ENCODE measurements around the gene CNTRL. TPM values are rescaled to one million over a fixed set of nuclear protein-coding genes. Genes with fewer than 3 reads are reported as not detected.
"Not testable (repeated sequence)": the region's sequence is repeated elsewhere in the genome, so short reads cannot be mapped to it uniquely, and the experiment has no call there.

The CNTRL gene
- total RNA-seq, 1 donor from 2014 or later = 14.2 TPM

DNA sequence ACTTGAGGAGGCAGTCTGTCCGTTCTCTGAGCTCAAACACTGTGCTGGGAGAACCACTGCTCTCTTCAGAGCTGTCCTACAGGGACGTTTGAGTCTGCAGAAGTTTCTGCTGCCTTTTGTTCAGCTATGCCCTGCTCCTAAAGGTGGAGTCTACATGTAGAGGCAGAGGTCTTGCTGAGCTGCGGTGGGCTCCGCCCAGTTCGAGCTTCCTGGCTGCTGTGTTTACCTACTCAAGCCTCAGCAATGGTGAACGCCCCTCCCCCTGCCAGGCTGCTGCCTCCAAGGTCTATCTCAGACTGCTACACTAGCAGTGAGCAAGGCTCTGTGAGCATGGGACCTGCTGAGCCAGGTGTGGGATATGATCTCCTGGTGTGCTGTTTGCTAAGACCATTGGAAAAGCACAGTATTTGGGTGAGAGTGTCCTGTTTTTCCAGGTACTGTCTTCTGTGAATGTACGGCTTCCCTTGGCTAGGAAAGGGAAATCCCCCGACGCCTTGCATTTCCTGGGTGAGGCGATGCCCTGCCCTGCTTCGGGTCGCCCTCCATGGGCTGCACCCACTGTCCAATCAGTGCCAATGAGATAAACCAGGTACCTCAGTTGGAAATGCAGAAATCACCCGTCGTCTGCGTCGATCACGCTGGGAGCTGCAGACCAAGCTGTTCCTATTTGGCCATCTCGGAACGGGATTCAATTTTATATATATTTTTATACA, 58.5 kb downstream of the CNTRL start:
- DNase-seq = no peak

DNA sequence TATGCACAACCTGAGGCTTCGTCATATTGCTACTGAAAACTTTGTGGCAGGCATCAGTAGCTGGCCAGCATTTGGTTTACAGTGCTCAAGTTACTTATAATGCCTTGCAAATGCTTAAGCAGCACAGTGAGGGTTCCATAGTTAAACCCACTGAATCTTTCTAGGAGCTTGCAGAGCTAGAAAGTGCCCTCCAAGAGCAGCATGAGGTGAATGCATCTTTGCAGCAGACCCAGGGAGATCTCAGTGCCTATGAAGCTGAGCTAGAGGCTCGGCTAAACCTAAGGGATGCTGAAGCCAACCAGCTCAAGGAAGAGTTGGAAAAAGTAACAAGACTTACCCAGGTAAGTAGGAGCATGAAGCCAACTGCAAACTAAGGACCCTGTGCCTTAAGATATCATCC, 60.9 kb downstream of the CNTRL start:
- DNase-seq = no peak

DNA sequence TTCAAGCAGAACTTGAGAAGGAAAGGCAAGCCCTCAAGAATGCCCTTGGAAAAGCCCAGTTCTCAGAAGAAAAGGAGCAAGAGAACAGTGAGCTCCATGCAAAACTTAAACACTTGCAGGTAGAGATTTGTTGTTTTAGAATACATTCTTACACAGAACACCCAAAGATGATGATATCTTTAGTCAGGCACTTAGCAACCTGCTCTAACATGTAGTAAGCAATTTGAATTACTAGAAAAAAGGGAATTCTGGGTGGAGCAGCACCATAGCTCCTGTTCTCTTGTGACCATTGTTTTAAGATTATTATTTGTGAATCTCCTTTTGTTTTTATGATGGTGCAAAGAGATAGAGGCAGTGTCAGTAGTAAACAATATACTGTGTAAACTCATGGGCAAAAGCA, 63.8 kb downstream of the CNTRL start:
- no peak for DNase-seq

DNA sequence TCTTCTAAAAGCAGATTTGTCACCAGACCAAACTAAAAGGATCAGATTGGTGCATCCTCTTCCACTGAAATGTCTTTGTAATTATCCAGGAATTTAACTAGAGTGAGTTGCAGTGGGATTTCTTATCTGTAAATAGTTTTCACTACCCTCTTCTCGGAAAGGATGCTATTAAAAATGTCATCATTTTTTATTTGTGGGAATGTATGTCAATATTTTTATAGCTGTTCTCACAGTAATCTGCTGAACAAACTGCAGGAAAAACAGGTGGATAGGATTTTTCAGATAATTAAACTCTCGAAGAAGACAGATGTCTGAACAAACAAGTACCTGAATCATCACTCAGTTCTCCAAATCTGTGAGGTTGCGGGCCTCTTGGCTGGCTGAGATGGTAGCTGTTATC, 64.2 kb downstream of the CNTRL start:
- DNase-seq = no peak

DNA sequence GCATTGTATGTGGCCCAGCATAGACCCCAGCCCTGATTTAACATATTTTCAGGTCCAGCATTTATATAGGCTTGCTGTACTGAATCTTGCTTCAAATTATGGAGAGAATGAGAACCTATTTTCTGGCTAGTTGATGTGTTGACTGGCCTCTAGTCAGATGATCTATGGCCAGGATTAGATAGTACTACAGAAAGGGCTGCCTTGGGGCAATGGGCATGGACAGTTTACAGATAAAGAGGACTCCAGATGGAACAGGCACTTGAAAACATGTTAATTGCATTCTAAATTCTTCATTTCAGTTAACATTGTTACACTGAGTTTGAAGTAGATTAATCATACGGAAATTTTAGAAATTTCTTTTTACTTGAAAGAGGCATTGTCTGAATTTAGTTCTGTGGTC, 65.4 kb downstream of the CNTRL start:
- DNase-seq = no peak

DNA sequence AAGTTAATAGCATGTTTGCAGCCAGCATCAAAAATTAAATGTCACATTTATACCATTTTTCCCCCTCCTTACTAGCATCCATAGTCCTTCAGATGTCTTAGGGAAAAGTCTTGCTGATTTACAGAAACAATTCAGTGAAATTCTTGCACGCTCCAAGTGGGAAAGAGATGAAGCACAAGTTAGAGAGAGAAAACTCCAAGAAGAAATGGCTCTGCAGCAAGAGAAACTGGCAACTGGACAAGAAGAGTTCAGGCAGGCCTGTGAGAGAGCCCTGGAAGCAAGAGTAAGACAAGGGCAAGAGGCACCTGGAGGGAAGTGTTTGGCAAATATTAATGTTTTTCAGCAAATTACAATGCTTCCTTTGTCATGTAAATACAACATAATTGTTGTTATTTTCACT, 66.6 kb downstream of the CNTRL start:
- no peak for DNase-seq

DNA sequence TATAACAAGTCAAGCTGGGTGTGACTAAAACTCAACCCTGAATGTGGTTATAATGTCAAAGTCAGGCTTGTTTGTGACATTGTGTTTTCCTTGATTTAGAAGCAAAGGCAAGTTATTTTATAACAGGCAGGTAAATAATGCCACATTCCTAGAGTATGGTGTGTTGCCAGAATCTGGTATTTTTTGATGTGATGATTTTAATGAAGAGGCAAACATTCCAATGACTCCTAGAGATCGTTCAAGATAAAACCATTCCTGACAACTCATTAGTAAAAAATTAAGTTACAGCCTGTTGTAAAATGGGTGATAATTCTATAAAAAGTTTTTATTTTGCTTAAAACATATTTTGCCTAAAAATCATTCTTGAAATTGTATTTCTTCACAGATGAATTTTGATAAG, 67.0 kb downstream of the CNTRL start:
- DNase-seq = no peak

DNA sequence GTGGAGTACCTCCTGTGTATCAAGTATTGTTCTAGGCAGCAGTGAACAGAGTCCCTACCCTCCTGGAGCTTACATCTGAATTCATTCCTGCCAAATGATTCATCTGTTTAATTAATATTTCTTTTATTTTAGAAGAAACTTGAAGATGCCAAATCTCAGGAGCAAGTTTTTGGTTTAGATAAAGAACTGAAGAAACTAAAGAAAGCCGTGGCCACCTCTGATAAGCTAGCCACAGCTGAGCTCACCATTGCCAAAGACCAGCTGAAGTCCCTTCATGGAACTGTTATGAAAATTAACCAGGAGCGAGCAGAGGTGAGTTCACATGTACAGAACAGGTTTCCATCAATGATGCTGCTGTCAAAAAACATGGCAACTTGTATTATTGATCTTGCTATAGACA, 69.0 kb downstream of the CNTRL start:
- DNase-seq = no peak

DNA sequence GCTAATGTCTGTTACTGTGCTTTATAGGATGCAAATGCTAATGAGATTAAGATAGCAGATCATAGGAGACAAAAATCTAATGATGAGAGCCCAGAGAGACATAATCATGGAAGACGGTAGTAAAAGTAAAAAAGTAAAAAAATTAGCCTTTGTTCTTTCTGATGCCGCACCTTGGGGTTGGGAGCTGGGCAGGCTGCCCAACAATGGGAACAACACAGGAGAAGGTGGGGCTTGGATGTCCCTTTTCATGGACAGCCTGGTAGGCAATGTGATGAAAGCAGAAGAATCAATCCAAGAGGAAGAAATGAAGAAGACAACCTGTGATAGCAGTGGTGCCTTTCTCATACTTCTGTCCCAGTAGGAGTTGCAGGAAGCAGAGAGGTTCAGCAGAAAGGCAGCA, 69.7 kb downstream of the CNTRL start:
- no peak for DNase-seq

DNA sequence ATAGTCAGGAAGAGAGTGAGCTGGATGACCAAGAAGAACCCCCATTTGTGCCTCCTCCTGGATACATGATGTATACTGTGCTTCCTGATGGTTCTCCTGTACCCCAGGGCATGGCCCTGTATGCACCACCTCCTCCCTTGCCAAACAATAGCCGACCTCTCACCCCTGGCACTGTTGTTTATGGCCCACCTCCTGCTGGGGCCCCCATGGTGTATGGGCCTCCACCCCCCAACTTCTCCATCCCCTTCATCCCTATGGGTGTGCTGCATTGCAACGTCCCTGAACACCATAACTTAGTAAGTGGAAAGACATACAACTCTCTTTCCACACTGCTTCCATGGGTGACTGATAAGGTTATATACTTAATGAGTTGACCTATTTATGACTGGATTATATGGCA, 75.4 kb downstream of the CNTRL start:
- DNase-seq = no peak

DNA sequence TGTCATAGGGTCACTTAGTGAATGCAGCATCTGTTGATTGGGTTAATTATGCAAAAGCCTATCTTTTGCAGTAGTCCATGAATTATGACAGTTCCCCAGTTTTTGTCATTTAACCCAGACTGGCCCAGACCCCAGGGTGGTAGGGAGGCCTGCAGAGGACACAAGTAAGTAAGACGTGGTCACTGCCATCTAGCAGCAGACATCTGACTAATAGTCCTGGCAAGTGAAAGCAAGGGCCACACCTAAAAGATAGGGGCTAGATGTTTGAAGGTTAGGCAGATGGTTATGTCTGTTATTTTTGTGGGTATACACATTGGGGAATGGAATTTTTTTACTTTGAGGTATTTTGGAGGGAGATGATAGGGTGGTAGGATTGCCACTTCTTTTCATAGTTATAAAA, 78.9 kb downstream of the CNTRL start:
- no peak for DNase-seq

DNA sequence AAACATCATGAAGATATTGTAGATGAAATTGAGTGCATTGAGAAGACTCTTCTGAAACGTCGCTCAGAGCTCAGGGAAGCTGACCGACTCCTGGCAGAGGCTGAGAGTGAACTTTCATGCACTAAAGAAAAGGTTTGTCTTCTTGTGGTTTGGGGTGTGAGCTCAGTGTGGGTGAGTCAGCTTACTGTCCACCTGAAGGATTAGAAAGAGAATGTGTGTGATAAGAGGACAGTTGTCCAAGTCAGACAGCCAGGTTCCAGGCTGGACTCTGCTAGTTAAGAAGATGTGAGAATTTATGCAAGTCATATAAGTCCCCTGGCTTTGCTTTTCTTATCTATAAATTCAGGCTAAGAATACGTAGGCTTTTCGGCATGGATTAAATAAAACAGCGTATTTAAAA, 80.0 kb downstream of the CNTRL start:
- no peak for DNase-seq

DNA sequence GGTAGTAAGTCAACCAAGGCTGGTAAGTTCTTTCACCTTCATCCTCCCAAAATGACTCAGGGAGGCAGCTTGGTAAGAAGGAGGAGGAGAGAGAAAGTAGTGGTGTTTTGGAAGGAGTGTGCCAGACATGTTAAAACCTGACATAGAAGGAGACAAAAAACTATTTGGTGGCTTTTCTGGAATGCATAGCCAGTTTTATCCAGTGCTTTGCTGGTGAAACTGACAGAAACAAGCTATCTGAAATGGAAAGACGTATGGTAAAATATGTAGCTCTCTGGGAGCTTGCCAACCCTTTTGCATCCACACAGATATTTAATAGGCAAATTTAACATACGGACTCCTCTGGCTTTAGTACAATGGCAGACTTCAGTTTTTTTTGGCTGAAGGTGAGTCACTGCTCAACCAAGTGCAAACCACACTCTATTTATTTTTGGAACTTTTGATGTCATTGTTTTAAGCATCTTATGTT, 81.5 kb downstream of the CNTRL start:
- no peak for DNase-seq

DNA sequence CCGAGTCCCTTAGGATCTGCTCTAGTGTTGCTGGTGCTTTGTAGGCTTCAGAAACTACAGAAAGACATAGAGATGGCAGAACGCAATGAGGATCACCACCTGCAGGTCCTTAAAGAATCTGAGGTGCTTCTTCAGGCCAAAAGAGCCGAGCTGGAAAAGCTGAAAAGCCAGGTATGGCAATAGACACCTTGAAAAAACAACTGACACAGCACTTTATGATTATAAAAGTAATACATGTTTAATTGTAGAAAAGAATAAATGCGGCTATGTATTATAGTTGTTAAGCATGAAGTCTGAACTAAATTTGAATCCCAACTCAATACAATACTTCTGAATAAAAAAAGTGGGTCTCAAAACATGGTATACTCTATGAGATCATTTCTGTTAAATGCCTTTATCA, 83.2 kb downstream of the CNTRL start:
- no peak for DNase-seq

DNA sequence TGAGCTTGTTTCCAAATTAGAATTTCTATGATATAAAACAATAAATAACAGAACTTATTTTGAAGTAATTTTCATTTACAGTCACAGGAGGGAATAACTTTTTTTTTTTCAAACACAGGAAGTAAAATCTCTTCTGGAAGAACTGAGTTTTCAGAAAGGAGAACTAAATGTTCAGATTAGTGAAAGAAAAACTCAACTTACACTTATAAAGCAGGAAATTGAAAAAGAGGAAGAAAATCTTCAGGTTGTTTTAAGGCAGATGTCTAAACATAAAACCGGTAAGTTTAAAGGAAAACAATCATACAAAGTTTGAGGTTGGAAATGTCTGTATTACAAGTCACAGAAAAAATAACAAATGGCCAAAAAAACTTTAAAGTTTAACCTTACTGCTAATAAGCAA, 85.3 kb downstream of the CNTRL start:
- no peak for DNase-seq

DNA sequence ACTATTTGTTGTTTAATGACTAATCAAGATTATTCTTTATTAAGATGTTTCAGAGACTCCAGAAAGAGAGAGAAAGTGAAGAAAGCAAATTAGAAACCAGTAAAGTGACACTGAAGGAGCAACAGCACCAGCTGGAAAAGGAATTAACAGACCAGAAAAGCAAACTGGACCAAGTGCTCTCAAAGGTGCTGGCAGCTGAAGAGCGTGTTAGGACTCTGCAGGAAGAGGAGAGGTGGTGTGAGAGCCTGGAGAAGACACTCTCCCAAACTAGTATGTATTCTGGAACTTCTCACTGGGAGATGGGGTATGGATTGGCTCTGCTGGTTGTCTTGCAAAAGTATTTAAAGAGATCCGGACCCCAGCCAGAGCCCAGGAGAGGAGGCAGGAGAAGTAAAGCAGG, 93.3 kb downstream of the CNTRL start:
- no peak for DNase-seq

DNA sequence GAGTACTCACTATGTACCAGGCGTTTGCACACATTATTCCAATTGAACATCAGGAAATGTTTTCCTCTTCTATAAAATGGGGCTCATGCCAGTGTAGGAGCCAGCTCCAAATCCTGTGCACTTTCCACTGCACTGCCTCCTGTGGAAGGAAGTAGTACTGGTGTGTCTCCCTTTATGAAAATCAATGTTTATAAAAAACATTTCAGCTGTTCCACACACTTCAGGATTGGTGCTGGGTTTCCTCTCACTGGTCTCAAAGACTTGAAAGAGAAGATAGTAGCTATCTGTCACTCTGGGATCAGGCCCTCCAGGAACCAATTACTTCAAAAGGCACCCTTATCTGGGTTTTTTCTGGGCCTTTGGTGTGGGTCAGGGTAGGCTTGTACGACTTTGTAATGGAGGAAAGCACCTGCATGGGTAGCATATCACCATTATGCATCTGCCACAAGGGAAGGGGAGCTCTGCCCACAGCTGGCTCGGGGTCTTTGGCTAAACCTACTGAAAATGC, 94.4 kb downstream of the CNTRL start:
- no peak for DNase-seq

DNA sequence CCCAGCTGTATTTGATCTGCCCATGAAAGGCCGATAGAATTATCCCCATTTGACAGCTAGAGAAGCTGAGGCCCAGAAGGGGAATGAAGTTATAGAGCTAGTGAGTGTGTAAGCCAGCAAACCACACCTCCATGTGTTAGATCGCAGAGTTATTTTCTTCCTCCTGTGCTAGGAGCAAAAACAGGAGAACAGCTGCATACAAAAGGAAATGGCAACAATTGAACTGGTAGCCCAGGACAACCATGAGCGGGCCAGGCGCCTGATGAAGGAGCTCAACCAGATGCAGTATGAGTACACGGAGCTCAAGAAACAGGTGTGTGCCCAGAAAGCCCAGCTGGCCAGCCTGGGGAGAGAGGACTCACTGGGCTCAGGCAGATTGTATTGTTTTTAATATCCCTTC, 96.5 kb downstream of the CNTRL start:
- no peak for DNase-seq

DNA sequence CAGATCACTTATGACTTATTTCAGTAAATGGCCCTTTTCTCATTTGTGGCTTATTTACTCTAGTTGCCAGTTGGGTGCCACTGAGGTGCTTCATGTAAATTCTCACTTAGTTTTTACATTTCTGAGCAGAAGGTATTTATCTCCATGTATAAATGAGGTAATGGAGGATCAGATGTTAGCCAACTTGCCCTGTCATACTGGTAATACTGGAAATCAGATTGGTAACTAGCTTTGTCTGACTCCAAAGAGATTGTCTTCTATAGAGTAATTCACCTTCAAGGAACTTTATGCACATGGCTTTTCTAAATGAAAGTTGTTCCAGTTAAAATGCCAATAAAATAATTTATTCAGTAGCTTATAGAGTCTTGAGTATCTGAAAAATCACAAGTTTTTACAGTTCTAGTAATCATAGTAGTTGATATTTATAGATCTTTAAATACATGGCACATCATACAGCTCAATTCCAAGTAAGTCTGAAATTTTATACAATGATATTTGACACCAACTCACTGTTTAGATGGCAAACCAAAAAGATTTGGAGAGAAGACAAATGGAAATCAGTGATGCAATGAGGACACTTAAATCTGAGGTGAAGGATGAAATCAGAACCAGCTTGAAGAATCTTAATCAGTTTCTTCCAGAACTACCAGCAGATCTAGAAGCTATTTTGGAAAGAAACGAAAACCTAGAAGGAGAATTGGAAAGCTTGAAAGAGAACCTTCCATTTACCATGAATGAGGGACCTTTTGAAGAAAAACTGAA, 98.2 kb downstream of the CNTRL start:
- DNase-seq = no peak

DNA sequence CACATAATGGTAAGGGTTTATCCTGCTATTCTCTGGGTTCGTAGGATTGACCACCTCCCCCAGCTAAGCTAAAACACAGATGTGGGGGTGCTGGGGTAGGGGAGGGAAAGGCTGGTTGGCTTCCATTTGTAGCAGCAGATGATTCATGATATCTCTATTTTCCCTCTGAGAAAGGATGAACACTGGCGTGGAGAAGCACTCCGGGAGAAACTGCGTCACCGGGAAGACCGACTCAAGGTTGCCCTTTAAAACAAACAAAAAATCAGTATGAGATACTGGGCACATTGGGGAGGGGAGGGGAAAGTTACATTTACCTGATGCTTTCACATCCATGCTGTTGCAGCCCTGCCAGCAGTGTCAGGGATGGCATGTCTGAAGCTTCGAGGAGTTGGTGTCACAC, 98.7 kb downstream of the CNTRL start:
- DNase-seq = no peak

DNA sequence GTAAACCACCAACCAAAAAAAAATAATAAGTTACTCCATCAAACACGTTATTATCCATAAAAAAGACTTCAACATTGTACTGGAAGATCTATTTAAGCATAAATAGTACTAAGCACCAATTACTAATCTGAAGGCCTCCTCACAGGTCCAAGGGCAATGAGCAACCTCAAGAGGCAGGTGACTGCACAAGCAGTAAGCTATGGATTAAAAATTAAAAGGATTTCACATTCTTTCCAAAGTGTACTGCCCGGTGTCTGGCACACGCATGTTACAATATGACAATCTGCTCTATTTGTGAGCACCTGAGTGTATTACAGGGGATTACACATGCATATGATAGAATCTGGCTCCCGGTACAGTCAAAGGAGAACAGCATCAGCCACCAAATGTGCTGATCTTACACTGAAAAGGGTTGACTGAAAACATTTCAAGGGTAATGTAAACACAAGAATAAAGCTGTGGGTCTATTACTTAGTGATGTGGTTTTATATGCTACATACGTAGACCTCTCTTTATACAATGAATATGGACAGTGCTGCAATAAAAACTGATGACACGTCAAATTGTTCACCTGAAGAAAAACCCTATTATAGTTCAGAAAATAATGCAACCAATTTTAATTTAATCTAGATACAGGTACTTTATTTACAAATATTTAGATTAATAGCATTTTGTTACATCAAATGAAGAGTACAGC, 104.1 kb downstream of the CNTRL start:
- no peak for DNase-seq

DNA sequence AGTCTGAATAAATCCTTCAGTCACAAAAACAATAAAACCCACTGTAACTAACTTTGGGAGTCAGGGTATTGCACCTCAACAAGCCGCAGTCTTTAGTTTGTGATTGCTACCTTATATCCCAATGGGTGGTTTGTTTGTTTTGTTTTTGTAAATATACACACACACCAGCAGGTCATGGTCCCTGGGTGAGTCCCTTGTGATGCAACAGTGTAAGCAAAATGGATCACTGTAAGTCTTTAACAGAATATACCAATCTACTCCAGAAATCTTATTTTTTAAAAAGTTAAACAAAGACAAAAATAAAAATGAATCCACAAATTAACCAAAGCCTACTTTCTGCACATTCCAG, 104.6 kb downstream of the CNTRL start:
- DNase-seq = not testable (repeated sequence)

DNA sequence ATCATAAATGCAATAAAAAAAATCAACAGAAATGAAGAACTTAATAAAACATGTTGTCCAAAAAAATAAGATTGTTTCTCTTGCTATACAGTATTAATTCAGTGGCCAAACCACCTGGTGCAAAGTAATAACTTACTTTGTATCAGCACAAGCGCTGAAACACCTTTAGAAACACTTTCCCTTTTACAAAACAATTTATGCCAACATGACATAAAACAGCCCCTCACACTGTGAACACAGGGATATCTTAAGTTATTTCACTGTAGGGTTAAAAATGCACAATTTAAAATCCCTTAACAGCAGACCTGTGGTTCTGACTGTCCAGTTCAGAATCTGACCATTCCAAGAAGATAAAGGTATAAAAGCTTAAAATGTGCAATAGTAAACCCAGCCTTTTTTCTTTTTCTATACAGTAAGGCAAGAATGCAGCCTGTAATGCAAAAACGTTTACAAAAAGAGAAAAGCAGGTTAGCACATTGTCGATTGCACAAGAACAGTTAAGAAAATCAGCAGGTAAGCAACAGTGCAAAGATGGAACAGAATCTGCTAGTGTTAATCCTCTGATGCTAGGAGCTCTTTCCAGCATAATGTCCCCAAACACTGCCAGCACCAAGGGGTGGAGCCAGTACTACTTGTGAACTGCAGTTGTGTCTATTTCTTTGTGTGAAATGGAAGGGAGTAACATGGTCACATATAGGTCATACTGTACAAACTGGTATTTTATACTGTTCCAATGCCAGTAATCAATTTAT, 105.4 kb downstream of the CNTRL start:
- DNase-seq = no peak
